HL-60/S4 (cell line): ENCODE data around the gene KCNQ4.

Experiments used
- in situ Hi-C: fragments of 300-500 bp; cut with MboI; formaldehyde crosslinking; loops from 2 replicates; pipeline ENCODE4 v1.14.3; 2022; ENCODE audit warnings: low sequenced_read_pairs

The KCNQ4 gene

DNA sequence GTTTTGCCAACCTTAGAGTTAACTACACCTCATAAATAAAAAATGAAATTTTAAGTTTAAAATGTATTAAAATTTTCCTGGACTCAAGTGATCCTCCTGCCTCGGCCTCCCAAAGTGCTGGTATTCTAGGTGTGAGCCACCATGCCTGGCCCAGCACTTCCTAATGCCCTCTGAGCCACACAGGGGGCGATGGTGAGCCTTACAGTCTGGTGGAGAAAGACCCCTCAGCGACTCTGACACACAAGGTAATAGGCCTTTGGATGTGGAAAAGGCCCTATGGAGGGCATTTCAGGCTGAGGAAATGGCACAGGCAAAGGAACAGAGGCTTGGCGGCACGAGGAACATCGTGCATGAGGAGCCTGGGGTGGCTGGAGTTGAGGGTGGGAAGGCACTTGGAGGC lies 71.9 kb downstream of the KCNQ4 start:
- in situ Hi-C loops, result no loop called here

GRCh38 chr1:40856116-40856515 lies 72.5 kb downstream of the KCNQ4 start:
- in situ Hi-C loops, result no loop called here

GRCh38 chr1:40856656-40857302 lies 73.2 kb downstream of the KCNQ4 start:
- in situ Hi-C loops, result no loop called here

DNA sequence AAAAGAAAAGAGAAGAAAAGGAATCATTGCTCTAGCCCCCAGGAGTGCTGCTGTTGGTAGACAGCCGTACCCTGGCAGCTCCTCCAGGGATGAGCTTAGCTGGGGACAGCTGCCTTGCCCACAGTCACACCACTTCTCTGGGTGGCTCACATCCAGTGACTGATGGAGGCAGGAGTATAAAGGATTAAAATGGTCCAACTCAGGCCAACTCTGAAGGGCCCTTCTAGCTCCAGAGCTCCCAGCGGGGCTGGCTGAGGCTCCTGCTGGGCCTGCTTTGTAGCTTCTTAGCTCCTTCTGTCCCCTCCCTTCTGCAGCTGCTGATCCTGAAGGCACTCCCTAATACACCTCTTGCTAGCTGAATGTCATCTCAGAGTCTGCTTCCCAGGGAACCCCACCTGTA lies 74.2 kb downstream of the KCNQ4 start:
- in situ Hi-C loops, result no loop called here

DNA sequence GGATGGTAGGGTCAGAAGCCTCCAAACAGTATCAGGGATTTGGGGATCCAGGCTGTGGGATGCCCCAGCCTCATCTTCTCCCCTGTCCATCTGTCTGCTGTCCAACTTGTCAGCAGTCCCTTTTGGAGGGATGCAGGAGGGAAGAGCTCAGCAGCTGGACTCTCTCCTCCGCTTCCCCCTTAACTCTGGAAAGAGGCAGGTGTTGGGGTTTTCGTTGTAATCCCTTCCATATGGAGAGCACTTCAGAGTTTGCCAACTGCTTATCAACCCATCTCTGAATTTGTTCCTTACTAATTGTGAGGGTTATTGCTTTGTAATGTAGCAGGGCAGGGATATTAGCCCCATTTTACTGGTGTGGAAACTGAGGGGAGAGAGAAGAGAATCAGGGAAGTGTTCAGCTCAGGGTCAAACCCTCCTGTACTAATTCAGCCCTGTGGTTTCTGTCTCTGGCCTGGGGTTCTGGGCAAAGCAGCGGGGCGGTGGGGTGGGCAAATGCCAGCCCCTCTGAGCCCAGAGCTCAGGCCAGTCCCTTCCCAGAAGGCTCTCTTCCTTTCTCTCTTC lies 75.3 kb downstream of the KCNQ4 start:
- in situ Hi-C loops, result no loop called here

DNA sequence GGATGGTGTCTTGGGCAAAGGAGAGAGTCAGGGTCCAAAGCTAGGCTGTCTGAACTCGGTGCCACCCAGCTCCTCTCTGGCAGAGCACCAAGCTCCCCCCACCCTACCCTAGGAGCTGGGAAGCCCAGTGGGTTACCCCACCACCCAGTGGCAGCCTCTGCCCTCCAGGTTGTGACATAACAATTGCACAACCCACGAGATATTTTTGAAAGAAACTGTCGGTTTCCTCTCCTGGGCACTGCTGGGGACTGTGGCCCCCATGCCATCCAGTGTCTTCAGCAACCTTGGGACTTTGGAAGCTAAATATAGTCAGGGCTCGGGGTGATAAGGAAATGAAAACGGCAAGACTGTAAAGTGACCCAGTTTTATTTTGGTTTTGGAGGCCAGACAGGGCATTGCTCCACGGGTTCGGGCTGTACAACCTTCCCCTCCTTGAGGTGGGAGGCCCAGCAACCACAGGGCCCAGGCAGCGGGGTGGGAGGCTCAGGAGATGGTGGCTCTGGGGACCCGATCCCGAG lies 77.2 kb downstream of the KCNQ4 start:
- in situ Hi-C loops, result no loop called here

- in situ Hi-C loops, result no loop called here
Observed at GRCh38 chr1:40861224-40862003, 77.8 kb downstream of the KCNQ4 start.

- in situ Hi-C loops, result no loop called here
Observed at GRCh38 chr1:40862008-40862863, 78.6 kb downstream of the KCNQ4 start, which contains the start of gene CITED4. TSS of gene CITED4 (minus strand) at chr1:40862363. CDS start at chr1:40862127, 236 bp downstream.

DNA sequence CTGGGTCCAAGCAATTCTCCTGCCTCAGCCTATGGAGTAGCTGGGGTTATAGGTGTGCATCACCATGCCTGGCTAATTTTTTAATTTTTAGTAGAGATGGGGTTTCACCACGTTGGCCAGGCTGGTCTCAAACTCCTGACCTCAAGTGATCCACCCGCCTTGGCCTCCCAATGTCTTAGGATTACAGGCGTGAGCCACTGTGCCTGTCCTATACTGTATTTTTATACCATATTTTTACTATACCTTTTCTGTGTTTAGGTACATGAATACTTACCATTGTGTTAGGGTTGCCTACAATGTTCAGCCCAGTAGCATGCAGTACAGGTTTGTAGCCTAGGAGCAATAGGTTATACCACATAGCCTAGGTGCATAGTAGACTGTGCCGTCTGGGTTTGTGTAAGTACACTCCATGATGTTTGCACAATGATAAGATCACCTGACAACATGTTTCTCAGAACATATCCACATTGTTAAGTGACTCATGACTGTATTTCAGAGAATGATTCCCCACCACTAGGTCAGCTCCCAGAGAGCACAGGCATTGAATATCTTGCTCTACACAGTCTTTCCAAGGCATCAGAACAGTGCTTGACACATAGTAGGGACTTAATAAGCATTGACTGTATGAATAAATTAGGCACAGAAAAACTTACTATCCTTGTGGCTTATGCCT lies 84.6 kb downstream of the KCNQ4 start:
- in situ Hi-C loops, result no loop called here

DNA sequence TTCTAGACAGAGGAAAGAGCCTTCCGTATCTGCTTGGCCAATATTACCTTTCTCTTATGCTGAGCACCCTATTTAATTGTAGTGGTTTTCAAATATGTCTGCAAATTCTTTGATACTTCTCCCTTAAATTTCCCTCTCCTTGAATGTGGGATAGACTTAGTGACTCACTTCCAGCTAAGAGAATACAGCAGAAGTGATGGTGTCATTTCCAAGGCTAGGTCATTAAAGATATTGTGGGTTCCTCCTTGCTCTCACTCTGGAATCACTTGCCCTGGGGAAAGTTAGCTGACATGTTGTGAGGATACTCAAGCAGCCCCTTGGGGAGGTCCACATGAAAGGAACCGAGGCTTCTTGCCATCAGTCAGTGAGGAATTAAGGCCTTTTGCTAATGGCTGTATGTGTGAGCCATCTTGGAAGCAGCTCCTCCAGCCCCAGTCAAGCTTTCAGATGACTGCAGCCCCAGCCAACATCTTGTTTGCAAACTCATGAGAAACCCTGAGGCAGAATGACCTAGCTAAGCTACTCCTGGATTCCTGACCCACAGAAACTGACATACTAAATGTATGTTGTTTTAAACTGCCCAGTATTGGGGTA lies 86.6 kb downstream of the KCNQ4 start:
- in situ Hi-C loops, result no loop called here

- in situ Hi-C loops, result no loop called here
Observed at GRCh38 chr1:40872276-40872675, 88.7 kb downstream of the KCNQ4 start.

- in situ Hi-C loops, result no loop called here
Observed at GRCh38 chr1:40873863-40874472, 90.4 kb downstream of the KCNQ4 start.

DNA sequence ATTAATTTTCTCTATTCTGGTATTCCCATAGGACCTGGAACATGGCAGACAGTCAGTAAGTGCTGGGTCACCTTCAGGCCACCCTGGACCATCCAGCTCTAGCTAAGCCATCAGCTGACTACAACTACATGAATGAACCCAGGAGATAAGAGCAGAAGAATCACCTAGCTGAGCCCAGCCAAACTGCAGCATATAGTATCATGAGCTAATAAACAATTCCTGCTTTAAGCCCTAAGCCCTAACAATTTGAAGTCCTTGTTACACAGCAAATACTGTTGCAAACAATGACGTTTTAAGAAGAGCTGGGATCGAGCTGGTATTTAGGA lies 92.8 kb downstream of the KCNQ4 start:
- in situ Hi-C loops, result no loop called here

- in situ Hi-C loops, result no loop called here
Observed at GRCh38 chr1:40876891-40877290, 93.3 kb downstream of the KCNQ4 start.

GRCh38 chr1:40877698-40878097 lies 94.1 kb downstream of the KCNQ4 start:
- in situ Hi-C loops, result no loop called here

DNA sequence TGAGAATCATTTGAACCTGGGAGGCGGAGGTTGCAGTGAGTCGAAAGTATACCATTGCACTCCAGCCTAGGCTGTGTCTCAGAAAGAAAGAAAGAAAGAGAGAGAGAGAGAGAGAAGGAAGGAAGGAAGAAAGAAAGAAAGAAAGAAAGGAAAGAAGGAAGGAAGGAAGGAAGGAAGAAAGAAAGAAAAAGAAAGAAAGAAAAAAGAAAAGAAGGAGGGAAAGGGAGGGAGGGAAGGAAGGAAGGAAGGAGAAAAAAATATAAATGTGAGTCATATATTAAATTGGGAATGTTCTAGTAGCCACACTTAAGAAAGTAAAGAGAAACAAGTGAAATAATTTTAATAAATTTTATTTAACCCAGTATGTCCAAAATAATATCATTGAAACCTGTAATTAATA lies 95.3 kb downstream of the KCNQ4 start:
- in situ Hi-C loops, result no loop called here

GRCh38 chr1:40879482-40880175 lies 96.0 kb downstream of the KCNQ4 start:
- in situ Hi-C loops, result no loop called here

- in situ Hi-C loops, result no loop called here
Observed at GRCh38 chr1:40880813-40881549, 97.4 kb downstream of the KCNQ4 start.
